Skin epidermis (tissue), 12 donors: ENCODE measurements around the gene TMEM161A.
"Not testable (repeated sequence)": the region's sequence is repeated elsewhere in the genome, so short reads cannot be mapped to it uniquely, and the experiment has no call there.

Source experiments
- H3K27ac ChIP-seq, 21 experiments: fragments of 200-600 bp; sonication (generic) in 11 of 21; one replicate each; pipeline ENCODE4 v1.5.0; 2020; ENCODE audit warnings: mild to moderate bottlenecking in 3 of 21, inconsistent platforms in 2 of 21, moderate library complexity in 2 of 21
- H3K4me3 ChIP-seq, 7 experiments: fragments of 200-600 bp; sonication (generic) in 2 of 7; one replicate each; pipeline ENCODE4 v1.5.0; 2020; ENCODE audit warnings: inconsistent platforms in 2 of 7, mild to moderate bottlenecking in 2 of 7, moderate library complexity in 1 of 7

Gene TMEM161A

GRCh38 chr19:19131989-19132388 lies 6.3 kb downstream of the TMEM161A start:
- Histone ChIP-seq H3K27ac (no peak overlapping the region), H3K4me3 (no peak overlapping the region)

- no peak overlapping the region for H3K27ac ChIP-seq
- H3K4me3 ChIP-seq = no peak overlapping the region
Observed at GRCh38 chr19:19126102-19126501, 12.2 kb downstream of the TMEM161A start.

- no peak overlapping the region for H3K4me3 ChIP-seq
- no peak overlapping the region for H3K27ac ChIP-seq
Observed at GRCh38 chr19:19123386-19123785, 14.9 kb downstream of the TMEM161A start.

- Histone ChIP-seq H3K27ac (no peak overlapping the region), H3K4me3 (no peak overlapping the region)
Observed at GRCh38 chr19:19122902-19123301, 15.4 kb downstream of the TMEM161A start.

GRCh38 chr19:19121371-19121770 lies 16.9 kb downstream of the TMEM161A start:
- Histone ChIP-seq H3K27ac (no peak overlapping the region), H3K4me3 (no peak overlapping the region)

GRCh38 chr19:19120308-19121231 lies 17.7 kb downstream of the TMEM161A start:
- no peak overlapping the region for H3K27ac ChIP-seq

GRCh38 chr19:19119325-19120237 lies 18.7 kb downstream of the TMEM161A start:
- H3K27ac ChIP-seq = no peak overlapping the region
- H3K4me3 ChIP-seq = no peak overlapping the region

More at GRCh38 chr19:19120308-19121231, 17.7 kb downstream of the TMEM161A start:
- no peak overlapping the region for H3K4me3 ChIP-seq

GRCh38 chr19:19115954-19116353 lies 22.3 kb downstream of the TMEM161A start:
- H3K4me3 ChIP-seq = no peak overlapping the region
- no peak overlapping the region for H3K27ac ChIP-seq

GRCh38 chr19:19113040-19113626 lies 25.1 kb downstream of the TMEM161A start:
- no peak overlapping the region for H3K27ac ChIP-seq
- H3K4me3 ChIP-seq = no peak overlapping the region

GRCh38 chr19:19111967-19112580 lies 26.2 kb downstream of the TMEM161A start:
- Histone ChIP-seq H3K4me3 (no peak overlapping the region), H3K27ac (no peak overlapping the region)

GRCh38 chr19:19111136-19111835 lies 27.0 kb downstream of the TMEM161A start:
- Histone ChIP-seq H3K27ac (no peak overlapping the region), H3K4me3 (no peak overlapping the region)

- no peak overlapping the region for H3K27ac ChIP-seq
Observed at GRCh38 chr19:19110410-19111135, 27.7 kb downstream of the TMEM161A start.

GRCh38 chr19:19109601-19110000 lies 28.7 kb downstream of the TMEM161A start:
- no peak overlapping the region for H3K27ac ChIP-seq
- H3K4me3 ChIP-seq = no peak overlapping the region

More at GRCh38 chr19:19110410-19111135, 27.7 kb downstream of the TMEM161A start:
- no peak overlapping the region for H3K4me3 ChIP-seq

- Histone ChIP-seq H3K4me3 (no peak overlapping the region), H3K27ac (no peak overlapping the region)
Observed at GRCh38 chr19:19107654-19108053, 30.6 kb downstream of the TMEM161A start.

- H3K27ac ChIP-seq = not testable (repeated sequence)
Observed at GRCh38 chr19:19106938-19107337, 31.3 kb downstream of the TMEM161A start.

GRCh38 chr19:19106056-19106551 lies 32.2 kb downstream of the TMEM161A start:
- Histone ChIP-seq H3K27ac (peak overlapping the region in 1 of 21 experiments; percentile 37), H3K4me3 (peak overlapping the region in 3 of 7 experiments; percentile 13 to 35 (median 16))

More at GRCh38 chr19:19106938-19107337, 31.3 kb downstream of the TMEM161A start:
- H3K4me3 ChIP-seq = not testable (repeated sequence)

GRCh38 chr19:19105365-19106055 lies 32.8 kb downstream of the TMEM161A start:
- Histone ChIP-seq H3K27ac (peak overlapping the region in 1 of 21 experiments; percentile 37), H3K4me3 (peak overlapping the region in 4 of 7 experiments; percentile 12 to 35 (median 14))
